CD4-positive, alpha-beta T cell treated with Interleukin-12 subunit alpha and Interleukin-12 subunit beta, for 1 hour (primary cell): ENCODE measurements around the gene ZBTB20.

Source experiments
- DNase-seq: peaks from one replicate; pipeline ENCODE4 v3.0.0-alpha.2; 2020

ZBTB20 gene

DNA sequence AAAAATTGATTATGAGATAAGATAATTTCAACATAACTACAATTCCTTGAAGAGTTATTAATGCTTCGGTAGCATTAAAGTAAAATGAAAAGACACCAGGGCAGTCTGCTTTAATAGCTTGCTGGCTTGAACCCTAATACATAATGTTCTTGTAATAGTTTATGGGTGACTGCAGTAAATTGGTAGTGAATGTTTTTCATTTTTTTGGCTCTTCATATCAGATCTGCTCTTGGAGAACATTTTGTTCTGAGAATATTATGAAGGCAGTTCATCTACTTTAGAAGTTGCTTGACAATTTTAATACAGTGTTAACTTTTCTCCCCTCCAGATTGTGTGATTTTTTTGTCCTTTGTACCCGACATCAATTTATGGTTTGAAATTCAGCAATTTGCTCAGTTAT is 128.4 kb downstream of the ZBTB20 start:
- DNase-seq: no peak

GRCh38 chr3:115007966-115008365 is 139.1 kb downstream of the ZBTB20 start:
- DNase-seq: no peak

GRCh38 chr3:115004201-115005140 is 142.6 kb downstream of the ZBTB20 start:
- DNase-seq: no peak

GRCh38 chr3:114998971-114999579 is 148.0 kb downstream of the ZBTB20 start:
- DNase-seq: no peak

DNA sequence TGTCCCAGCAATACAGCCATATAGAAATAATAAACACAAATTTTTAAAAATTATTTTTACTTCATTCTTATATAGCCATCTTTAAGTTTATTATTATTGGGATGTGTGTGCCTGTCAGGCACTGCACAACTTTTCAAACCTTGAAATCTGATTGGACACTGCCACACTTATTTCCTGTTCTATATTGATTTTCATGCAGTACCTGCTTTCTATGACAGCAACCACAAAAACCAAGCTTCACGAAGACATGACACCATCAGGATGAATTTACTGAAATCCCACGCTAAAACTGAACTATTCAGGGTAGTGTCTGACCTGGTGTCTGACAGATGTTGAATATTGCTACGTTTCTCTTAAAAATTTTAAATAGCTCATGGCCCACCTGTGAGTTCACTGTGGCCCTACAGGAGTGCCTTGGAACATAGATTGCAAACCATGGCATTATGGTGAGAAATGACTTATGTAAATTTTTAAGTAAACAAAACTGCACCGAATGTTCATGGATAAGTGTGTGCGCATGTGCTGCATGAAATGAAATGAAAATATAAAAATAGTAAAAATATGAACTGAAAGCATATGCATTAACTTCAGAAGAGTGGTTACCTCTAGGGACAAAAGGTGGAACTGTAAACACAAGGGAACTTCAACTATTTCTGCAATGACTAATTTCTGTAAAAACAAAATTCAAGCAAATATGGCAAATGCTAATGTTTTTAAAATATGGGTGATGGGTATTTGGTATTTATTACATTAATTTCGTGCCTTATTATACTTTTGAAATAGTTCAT is 152.3 kb downstream of the ZBTB20 start:
- DNase-seq: no peak

- no peak for DNase-seq
Observed at GRCh38 chr3:114985776-114986175, 161.3 kb downstream of the ZBTB20 start.

DNA sequence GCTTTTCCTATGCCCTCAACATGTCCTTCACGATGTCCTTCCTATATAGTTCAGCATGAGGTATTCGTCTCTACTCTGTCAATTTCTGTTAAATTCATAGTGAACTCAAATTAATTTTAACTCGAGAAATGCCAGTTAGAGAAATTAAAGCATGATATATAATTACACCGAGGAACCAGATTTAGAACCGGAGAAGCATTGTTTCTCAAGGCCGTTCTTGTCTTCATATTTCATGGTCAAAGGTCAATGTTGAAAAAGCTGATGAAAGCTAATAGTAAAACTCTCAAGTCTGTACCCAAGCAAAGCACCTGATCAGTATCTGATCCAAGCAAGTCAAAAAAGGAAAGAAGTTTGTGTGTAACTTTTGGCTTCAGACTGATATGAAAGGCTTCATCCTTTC is 163.8 kb downstream of the ZBTB20 start:
- DNase-seq: no peak

- no peak for DNase-seq
Observed at GRCh38 chr3:114974387-114974786, 172.7 kb downstream of the ZBTB20 start.

GRCh38 chr3:114973536-114973935 is 173.6 kb downstream of the ZBTB20 start:
- no peak for DNase-seq

DNA sequence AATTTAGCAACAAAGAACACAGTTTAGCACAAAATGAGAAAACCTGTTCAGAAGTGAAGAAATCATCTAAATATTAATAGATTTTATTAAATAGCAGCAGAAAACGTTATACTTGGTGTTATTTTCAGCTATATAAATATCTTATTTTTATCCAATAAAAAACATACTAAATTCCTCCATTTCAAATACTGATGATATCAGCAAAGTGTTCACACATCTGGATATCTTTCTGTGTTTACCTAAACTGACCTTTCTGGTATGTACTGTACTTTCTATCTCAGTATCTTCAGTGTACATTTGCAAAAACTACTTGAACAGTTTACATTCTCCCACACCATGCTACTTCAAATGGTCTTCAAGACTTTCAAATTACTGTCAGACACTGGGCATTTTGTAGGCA is 179.9 kb downstream of the ZBTB20 start:
- DNase-seq: no peak

- DNase-seq: no peak
Observed at GRCh38 chr3:114962189-114962588, 184.9 kb downstream of the ZBTB20 start.

- no peak for DNase-seq
Observed at GRCh38 chr3:114958930-114959329, 188.2 kb downstream of the ZBTB20 start.

GRCh38 chr3:114953800-114954199 is 193.3 kb downstream of the ZBTB20 start:
- DNase-seq: no peak

DNA sequence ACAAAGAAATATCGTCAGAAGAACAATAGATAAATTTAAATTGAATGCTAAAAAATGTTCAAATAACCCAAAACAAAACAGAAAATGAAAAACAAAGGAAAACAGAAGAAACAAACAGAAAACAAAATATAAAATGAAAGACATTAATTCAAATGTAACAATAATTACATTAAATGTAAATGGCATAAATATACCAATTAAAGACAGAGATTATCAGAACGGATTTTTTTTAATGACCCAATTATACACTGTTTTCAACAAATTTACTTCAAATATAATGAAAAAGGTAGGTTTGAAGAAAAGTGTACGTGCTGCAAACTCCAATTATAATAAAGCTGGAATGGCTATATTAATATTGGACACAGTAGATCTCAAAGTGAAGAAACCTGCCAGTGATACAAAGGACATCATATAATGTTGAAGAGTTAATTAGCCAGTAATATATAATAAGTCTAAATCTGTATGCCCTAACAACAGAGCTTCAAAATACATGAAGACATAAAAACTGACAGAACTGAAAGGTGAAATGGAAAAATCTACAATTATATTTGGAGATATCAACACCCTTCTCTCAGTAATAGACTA is 193.8 kb downstream of the ZBTB20 start:
- DNase-seq: no peak

DNA sequence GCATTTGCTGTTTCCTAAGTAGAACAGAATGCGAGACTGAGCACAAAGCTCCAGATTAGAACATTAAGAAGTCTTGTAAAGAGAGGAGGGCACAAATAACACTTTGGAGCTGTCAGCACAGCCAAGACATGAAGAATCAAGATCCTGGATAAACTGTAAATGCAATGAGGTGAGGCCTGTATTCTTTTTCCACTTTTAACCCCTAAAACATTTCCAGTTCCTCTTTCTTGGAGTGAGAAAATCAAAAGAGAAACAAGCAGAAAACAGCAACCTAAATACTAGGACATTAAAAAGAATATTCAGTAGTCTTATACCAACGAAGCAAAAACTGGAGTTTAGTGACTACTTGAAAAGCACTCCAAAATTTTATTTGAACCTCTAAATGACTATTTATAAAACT is 204.3 kb downstream of the ZBTB20 start:
- DNase-seq: no peak

DNA sequence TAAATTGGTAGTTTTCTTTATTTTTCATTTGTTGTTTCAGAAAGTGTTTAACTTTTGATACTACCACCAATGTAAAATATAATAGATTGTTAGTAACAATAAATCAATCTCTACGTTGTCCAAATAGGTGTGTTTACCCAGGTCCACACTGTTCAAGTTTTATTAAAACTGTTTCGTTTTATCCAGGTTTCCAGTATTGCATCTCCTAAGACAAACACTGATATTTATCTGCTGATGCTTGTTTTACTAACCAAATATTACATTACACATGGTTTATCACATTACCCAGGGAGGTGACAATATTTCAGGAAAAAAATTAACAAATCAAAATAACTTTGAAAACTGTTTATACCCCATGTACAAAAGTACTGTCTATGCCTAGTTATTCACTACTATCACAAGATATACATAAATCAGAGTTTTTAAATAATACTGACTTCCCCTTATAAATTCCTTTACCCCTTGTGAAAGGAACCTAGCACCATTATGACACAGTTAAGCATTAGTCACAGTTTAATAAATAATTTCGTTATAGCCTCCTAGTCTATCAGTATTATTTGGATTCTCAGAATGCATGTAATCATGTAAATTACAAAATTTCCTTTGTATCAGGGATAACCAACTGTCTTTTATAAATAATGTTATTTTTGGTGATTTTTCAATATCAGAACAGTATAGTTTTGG is 205.3 kb downstream of the ZBTB20 start:
- DNase-seq: no peak

- no peak for DNase-seq
Observed at GRCh38 chr3:114939920-114940319, 207.2 kb downstream of the ZBTB20 start.

GRCh38 chr3:114933407-114933806 is 213.7 kb downstream of the ZBTB20 start:
- no peak for DNase-seq

DNA sequence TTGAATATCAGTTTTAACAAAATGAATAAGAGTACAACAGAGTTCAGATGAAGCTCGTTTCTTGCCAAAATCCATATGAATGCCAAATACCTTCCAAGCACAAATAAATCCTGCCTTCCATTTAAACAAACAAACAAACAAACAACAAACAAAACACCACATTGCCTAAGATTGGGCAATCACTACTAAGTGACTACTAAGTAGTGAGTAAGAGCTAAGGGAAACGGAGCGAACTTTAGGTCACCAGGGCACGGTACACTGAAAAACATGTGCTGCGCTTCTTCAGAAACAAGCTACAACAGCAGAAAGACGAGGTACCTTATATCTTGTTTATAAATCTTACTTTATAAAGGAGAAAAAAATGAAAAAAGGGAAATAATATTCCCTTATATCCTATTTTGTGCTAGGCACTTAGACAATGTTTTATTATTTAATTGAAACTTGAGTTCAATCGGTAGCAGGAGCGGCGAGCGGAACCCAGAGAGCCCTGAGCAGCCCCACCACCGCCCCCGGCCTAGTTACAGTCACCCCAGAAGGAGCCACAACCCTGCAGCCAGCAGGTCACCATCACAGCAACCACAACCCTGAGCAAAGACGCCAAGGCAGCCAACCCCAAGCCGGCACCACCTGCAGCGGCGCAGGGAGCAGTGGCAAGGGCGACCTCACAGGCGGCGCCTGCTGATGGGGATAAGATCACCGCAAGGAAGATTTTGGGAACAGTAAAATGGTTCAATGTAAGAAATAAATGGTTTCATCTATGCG is 216.9 kb downstream of the ZBTB20 start:
- DNase-seq: no peak

GRCh38 chr3:114928989-114929640 is 218.0 kb downstream of the ZBTB20 start:
- DNase-seq: no peak

GRCh38 chr3:114904633-114905032 is 242.5 kb downstream of the ZBTB20 start:
- no peak for DNase-seq
